IMR-90 (cell line): ENCODE data around the gene SARM1. TPM values are rescaled to one million over a fixed set of nuclear protein-coding genes. Genes with fewer than 3 reads are reported as not detected.

Experiments used
- ATAC-seq: fragments of 200-7000 bp; cut with Tn5 transposase; 2 replicates; pipeline ENCODE4 v1.9.1; 2020; ENCODE audit warnings: low read depth, mild to moderate bottlenecking, moderate library complexity
- BruUV-seq: library from RNA; stranded (reverse); fragments of 400-500 nt; replicated peaks from 2 replicates; lab custom pipeline; 2021; lab: Mats Ljungman, UMichigan
- CTCF ChIA-PET: fragments of 300-600 bp; formaldehyde crosslinking; extraction: SDS; loops from one replicate; lab custom pipeline; 2021; ENCODE audit warnings: antibody characterized with exemption; lab: Yijun Ruan, JAX
- POLR2A ChIA-PET: fragments of 300-600 bp; sonication (Branson Sonifier 250); formaldehyde crosslinking; loops from one replicate; lab custom pipeline; 2022; ENCODE audit warnings: antibody characterized with exemption; ENCODE audit not compliant: unreplicated experiment; lab: Charles Lee
- DNase-seq: peaks from one replicate; pipeline ENCODE4 v3.0.0; 2013
- H2AFZ ChIP-seq: replicated peaks from 2 replicates; pipeline ENCODE3; 2013; ENCODE audit warnings: low read length, mild to moderate bottlenecking; ENCODE audit not compliant: poor library complexity
- H2AK5ac ChIP-seq: 2 replicates; pipeline ENCODE4 v1.6.1; 2013; ENCODE audit warnings: low read depth, low read length, inconsistent platforms
- H2AK9ac ChIP-seq: replicated peaks from 2 replicates; pipeline ENCODE3; 2013; ENCODE audit warnings: mild to moderate bottlenecking, low read depth, low read length, moderate library complexity; ENCODE audit not compliant: poor library complexity
- H2BK120ac ChIP-seq: 2 replicates; pipeline ENCODE4 v1.6.1; 2013; ENCODE audit warnings: low read depth, low read length, inconsistent platforms
- H2BK15ac ChIP-seq: 3 replicates; pipeline ENCODE4 v1.6.1; 2013; ENCODE audit warnings: low read depth, low read length, inconsistent platforms
- H2BK20ac ChIP-seq: 2 replicates; pipeline ENCODE4 v1.6.1; 2013; ENCODE audit warnings: low read depth, mild to moderate bottlenecking, inconsistent platforms, low read length, moderate library complexity
- H2BK5ac ChIP-seq: 2 replicates; pipeline ENCODE4 v1.6.1; 2013; ENCODE audit warnings: mild to moderate bottlenecking, low read depth, low read length, inconsistent platforms; ENCODE audit not compliant: poor library complexity, severe bottlenecking
- H3K14ac ChIP-seq: replicated peaks from 2 replicates; pipeline ENCODE4 v1.6.1; 2013; ENCODE audit warnings: low read depth, low read length, inconsistent platforms
- H3K18ac ChIP-seq: 2 replicates; pipeline ENCODE4 v1.6.1; 2013; ENCODE audit warnings: low read depth, low read length, control low read depth
- H3K23ac ChIP-seq: 2 replicates; pipeline ENCODE4 v1.6.1; 2013; ENCODE audit warnings: low read depth, low read length, inconsistent platforms
- H3K27ac ChIP-seq: 2 replicates; pipeline ENCODE4 v1.5.1; 2013; ENCODE audit warnings: mild to moderate bottlenecking, control low read depth, low read length; ENCODE audit not compliant: insufficient read depth
- H3K27me3 ChIP-seq: 2 replicates; pipeline ENCODE4 v1.6.1; 2013; ENCODE audit warnings: low read length; ENCODE audit not compliant: control insufficient read depth, insufficient read depth
- H3K36me3 ChIP-seq: 2 replicates; pipeline ENCODE4 v1.6.1; 2013; ENCODE audit warnings: low read length, mixed read lengths; ENCODE audit not compliant: control insufficient read depth, insufficient read depth
- H3K4ac ChIP-seq: 2 replicates; pipeline ENCODE4 v1.6.1; 2013; ENCODE audit warnings: low read depth, low read length, inconsistent platforms
- H3K4me1 ChIP-seq: 2 replicates; pipeline ENCODE4 v1.6.1; 2013; ENCODE audit warnings: low read length, mixed read lengths; ENCODE audit not compliant: control insufficient read depth, insufficient read depth
- H3K4me2 ChIP-seq: 2 replicates; pipeline ENCODE4 v1.6.1; 2013; ENCODE audit warnings: low read depth, mild to moderate bottlenecking, control low read depth, low read length, moderate library complexity
- H3K4me3 ChIP-seq: 2 replicates; pipeline ENCODE4 v1.5.1; 2013; ENCODE audit warnings: low read depth, mild to moderate bottlenecking, control low read depth, low read length, moderate library complexity; ENCODE audit not compliant: insufficient read depth
- H3K56ac ChIP-seq: 2 replicates; pipeline ENCODE4 v1.6.1; 2013; ENCODE audit warnings: low read length, inconsistent platforms; ENCODE audit not compliant: insufficient read depth; ENCODE audit errors: extremely low read depth
- H3K79me1 ChIP-seq, 2 experiments: 2 replicates each; pipeline ENCODE4 v1.6.1; 2013; ENCODE audit warnings: low read length in 2 of 2, inconsistent platforms in 1 of 2, low read depth in 1 of 2
- H3K9ac ChIP-seq: 2 replicates; pipeline ENCODE4 v1.6.1; 2013; ENCODE audit warnings: low read depth, low read length, control low read depth
- H3K9me1 ChIP-seq: 2 replicates; pipeline ENCODE4 v1.6.1; 2013; ENCODE audit warnings: low read length, inconsistent platforms; ENCODE audit not compliant: insufficient read depth
- H3K9me3 ChIP-seq: 2 replicates; pipeline ENCODE4 v1.6.1; 2013; ENCODE audit warnings: low read length; ENCODE audit not compliant: control insufficient read depth, insufficient read depth
- H4K20me1 ChIP-seq: 2 replicates; pipeline ENCODE4 v1.6.1; 2013; ENCODE audit warnings: low read length, inconsistent platforms; ENCODE audit not compliant: insufficient read depth
- H4K5ac ChIP-seq: 2 replicates; pipeline ENCODE4 v1.6.1; 2013; ENCODE audit warnings: mild to moderate bottlenecking, low read depth, low read length, control low read depth
- H4K8ac ChIP-seq, 2 experiments: 2 replicates each; pipeline ENCODE4 v1.6.1; 2013; ENCODE audit warnings: low read depth in 2 of 2, low read length in 2 of 2, control low read depth in 1 of 2, inconsistent platforms in 1 of 2
- H4K91ac ChIP-seq: 2 replicates; pipeline ENCODE4 v1.6.1; 2013; ENCODE audit warnings: low read depth, low read length, inconsistent platforms; ENCODE audit not compliant: insufficient read depth
- SMC3 ChIP-seq: fragments of 150-350 bp; IDR thresholded peaks from 2 replicates; pipeline ENCODE4 v1.6.1; 2016; ENCODE audit warnings: low read depth, mild to moderate bottlenecking, antibody characterized with exemption, low read length, moderate library complexity
- WGBS, 2 experiments: methylation state at CpG; one replicate each; pipeline versions ENCODE4 v1.1.5 to v1.1.7; 2013; ENCODE audit warnings: missing lambda C conversion rate in 2 of 2; ENCODE audit not compliant: insufficient read length in 1 of 2; ENCODE audit errors: extremely low coverage in 2 of 2; 5-methylcytosine and 5-hydroxymethylcytosine counted together
- dilution Hi-C: fragments of 300-500 bp; cut with HindIII; formaldehyde crosslinking; loops from one replicate; pipeline ENCODE4 v1.14.3; 2018; ENCODE audit warnings: low sequenced_read_pairs; ENCODE audit not compliant: unreplicated experiment
- in situ Hi-C: fragments of 300-500 bp; cut with MboI; formaldehyde crosslinking; loops from 3 replicates; pipeline ENCODE4 v1.14.3; 2019; ENCODE audit warnings: low sequenced_read_pairs, inconsistent platforms, mixed read lengths
- intact Hi-C: fragments of 100-400 bp; cut with micrococcal nuclease; formaldehyde crosslinking; loops from 2 replicates; pipeline ENCODE4 v1.10.0; 2022
- polyA plus RNA-seq, 3 experiments: library from polyadenylated mRNA; depleted of rRNA; stranded (reverse); fragments of >200 nt; gene quantifications; 2 replicates each; pipeline ENCODE4 v1.2.3, GENCODE V29; 2012; ENCODE audit warnings: low replicate concordance in 1 of 3
- total RNA-seq: library from RNA; depleted of rRNA; stranded (reverse); fragments of >200 nt; gene quantifications from 2 replicates; pipeline ENCODE4 v1.2.3, GENCODE V29; 2012

SARM1 gene
- total and polyA plus RNA-seq, 2 of the 4 experiments (the other 2 are of a cell fraction), result 3.4 to 11.4 TPM

- H3K14ac ChIP-seq, result no peak overlapping the region
- H2AFZ ChIP-seq, result no peak overlapping the region
- H3K27me3 ChIP-seq, result no peaks in the 10 kb centered on the region
- no peak overlapping the region for H2BK5ac ChIP-seq
- in situ Hi-C loops, result loop anchor here (25.0 kb wide), 1 partner anchor 793 kb away; no protein-coding TSS in a partner anchor
- H2BK120ac ChIP-seq, result no peak overlapping the region
- no peak overlapping the region for H3K4me3 ChIP-seq
- H4K5ac ChIP-seq, result no peak overlapping the region
- no peak overlapping the region for H3K18ac ChIP-seq
- H3K9me3 ChIP-seq, result no peaks in the 10 kb centered on the region
- H3K79me1 ChIP-seq, result peaks cover 33 to 65% of the 10 kb centered on the region in 2 experiments
- H3K36me3 ChIP-seq, result peaks cover 32% of the 10 kb centered on the region
- no peak overlapping the region for H2AK9ac ChIP-seq
- no peak overlapping the region for H3K4ac ChIP-seq
- intact Hi-C loops, result loop anchor here (5.0 to 10.0 kb wide), 2 partner anchors 78 to 286 kb away; partner anchors contain the start of gene NLK
- H3K4me1 ChIP-seq, result peaks cover 11% of the 10 kb centered on the region
- no peak overlapping the region for H4K91ac ChIP-seq
- H2BK20ac ChIP-seq, result no peak overlapping the region
- CTCF ChIA-PET, result no interaction called here
- no TSS peak for BruUV-seq
- POLR2A ChIA-PET, result no interaction called here
- ATAC-seq, result no peak
- H3K4me2 ChIP-seq, result no peak overlapping the region
- WGBS, 2 experiments, result 80% methylated on average over 1 of the region's 5 CpGs; no CpG with 5 or more reads in 1 of the 2 experiments
- peaks cover 15% of the 10 kb centered on the region; the same call in 1 of the 2 replicates for H4K20me1 ChIP-seq
- no peak overlapping the region for H3K56ac ChIP-seq
- H3K9ac ChIP-seq, result no peak overlapping the region
- H2AK5ac ChIP-seq, result no peak overlapping the region
- TF ChIP-seq SMC3, result no peak
- H4K8ac ChIP-seq, result no peak overlapping the region
- H3K27ac ChIP-seq, result no peak overlapping the region
- no peak for DNase-seq
- H3K23ac ChIP-seq, result no peak overlapping the region
- dilution Hi-C loops, result no loop called here
- no peak overlapping the region for H2BK15ac ChIP-seq
- peaks cover 5% of the 10 kb centered on the region; the same call in 1 of the 2 replicates for H3K9me1 ChIP-seq
Observed at GRCh38 chr17:28330671-28331070, 40.8 kb upstream of the SARM1 start.
